ENCODE results near the gene GPATCH3.
"Not testable (repeated sequence)": the region's sequence is repeated elsewhere in the genome, so short reads cannot be mapped to it uniquely, and the experiment has no call there.

Gene GPATCH3

GRCh38 chr1:26911399-26912146, 11.3 kb upstream of the GPATCH3 start:
- no peak for DNase-seq

GRCh38 chr1:26910343-26911160, 10.3 kb upstream of the GPATCH3 start:
- no peak for DNase-seq

- no peak for DNase-seq
Observed at GRCh38 chr1:26909951-26910342, 9.7 kb upstream of the GPATCH3 start.

- DNase-seq: no peak
Observed at GRCh38 chr1:26907071-26907917, 7.0 kb upstream of the GPATCH3 start.

- DNase-seq: no peak
Observed at GRCh38 chr1:26900815-26901511, 696 bp upstream of the GPATCH3 start.

- DNase-seq: no peak
Observed at GRCh38 chr1:26897351-26897750, 2.9 kb downstream of the GPATCH3 start.

GRCh38 chr1:26894263-26894662, 6.0 kb downstream of the GPATCH3 start:
- no peak for DNase-seq

- no peak for DNase-seq
Observed at GRCh38 chr1:26890467-26890796, 9.8 kb downstream of the GPATCH3 start.

- peak; percentile 85 for DNase-seq
Observed at GRCh38 chr1:26889551-26890466, 10.5 kb downstream of the GPATCH3 start, which contains the start of gene GPN2. Gene GPN2, minus strand, starts transcription at chr1:26890283. Its CDS starts 187 bp downstream, at chr1:26890096.

- no peak for DNase-seq
Observed at GRCh38 chr1:26888231-26888630, 12.0 kb downstream of the GPATCH3 start.

- DNase-seq: no peak
Observed at GRCh38 chr1:26887125-26887524, 13.1 kb downstream of the GPATCH3 start.

GRCh38 chr1:26882696-26883463, 17.4 kb downstream of the GPATCH3 start:
- DNase-seq: no peak

GRCh38 chr1:26881611-26882010, 18.7 kb downstream of the GPATCH3 start:
- DNase-seq: not testable (repeated sequence)

GRCh38 chr1:26879793-26880192, 20.5 kb downstream of the GPATCH3 start:
- DNase-seq: no peak

- DNase-seq: no peak
Observed at GRCh38 chr1:26877326-26877725, 22.9 kb downstream of the GPATCH3 start.

GRCh38 chr1:26874896-26875295, 25.4 kb downstream of the GPATCH3 start:
- DNase-seq: no peak

- not testable (repeated sequence) for DNase-seq
Observed at GRCh38 chr1:26873097-26873496, 27.2 kb downstream of the GPATCH3 start.

- DNase-seq: peak; percentile 97
Observed at GRCh38 chr1:26864610-26865480, 35.4 kb downstream of the GPATCH3 start.

GRCh38 chr1:26863685-26864077, 36.6 kb downstream of the GPATCH3 start:
- no peak for DNase-seq

Data from activated CD4-positive, alpha-beta T cell treated with anti-CD3 and anti-CD28 coated beads for 48 hours (primary cell).